ENCODE data around the gene LRRFIP1. TPM values are rescaled to one million over a fixed set of nuclear protein-coding genes. Genes with fewer than 3 reads are reported as not detected.

LRRFIP1 gene
- polyA plus RNA-seq, 1 donor (not counting 4 experiments of a cell fraction or from before 2014, with no cell fraction given): 115 TPM

- Histone ChIP-seq H4K20me1 (ENCODE audit: control insufficient read depth, extremely low read depth, insufficient read depth, low read length) (no peaks in the 10 kb centered on the region), H3K36me3 (ENCODE audit: control insufficient read depth in 2 of 2, extremely low read depth in 1 of 2, insufficient read depth in 2 of 2, low read length in 2 of 2) (no peaks in the 10 kb centered on the region), H3K9ac (ENCODE audit: control insufficient read depth, extremely low read depth, insufficient read depth, low read length) (no peak overlapping the region), H3K27ac (ENCODE audit: control insufficient read depth, insufficient read depth, low read length) (no peak overlapping the region), H3K9me1 (ENCODE audit: control insufficient read depth, extremely low read depth, insufficient read depth, low read length) (no peaks in the 10 kb centered on the region), H2AFZ (ENCODE audit: control insufficient read depth, low read length) (no peak overlapping the region), H3K4me2 (ENCODE audit: control insufficient read depth, extremely low read depth, insufficient read depth, low read depth, low read length) (no peak overlapping the region), H3K4me1 (ENCODE audit: control insufficient read depth, extremely low read depth, insufficient read depth, low read length) (peaks cover 13% of the 10 kb centered on the region), H3K4me3 (ENCODE audit: control insufficient read depth in 2 of 3, extremely low read depth in 1 of 3, insufficient read depth in 2 of 3, low read depth in 1 of 3, low read length in 3 of 3) (no peak overlapping the region), H3K79me2 (ENCODE audit: control insufficient read depth, insufficient read depth, low read length) (no peaks in the 10 kb centered on the region), H3K9me3 (ENCODE audit: control insufficient read depth, low read depth, low read length) (no peaks in the 10 kb centered on the region), H3K27me3 (ENCODE audit: control insufficient read depth, extremely low read depth, insufficient read depth, low read length) (no peaks in the 10 kb centered on the region)
- no peak for DNase-seq (ENCODE audit: low read depth, low spot score)
- no peak for TF ChIP-seq CTCF (optimal IDR thresholded peaks at IDR 0.05 in 1 of 3, IDR thresholded peaks at IDR 0.05 in 1 of 3, conservative IDR thresholded peaks at IDR 0.05 in 1 of 3; ENCODE audit: extremely low read depth in 1 of 3, insufficient read depth in 2 of 3, low read length in 3 of 3)
- no peak for TF ChIP-seq EZH2 (IDR thresholded peaks at IDR 0.05; ENCODE audit: low read length)
- dilution Hi-C loops (cut with MboI; ENCODE audit: extremely low pct_ligation_motif_present, low sequenced_read_pairs): no loop called here
- no peak for FAIRE-seq
These were observed 55.7 kb downstream of the LRRFIP1 start for GRCh38 chr2:237682856-237683670.

GRCh38 chr2:237685408-237685807 is 58.0 kb downstream of the LRRFIP1 start:
- Histone ChIP-seq H3K9me3 (ENCODE audit: control insufficient read depth, low read depth, low read length) (no peaks in the 10 kb centered on the region), H3K4me2 (ENCODE audit: control insufficient read depth, extremely low read depth, insufficient read depth, low read depth, low read length) (no peak overlapping the region), H3K79me2 (ENCODE audit: control insufficient read depth, insufficient read depth, low read length) (no peaks in the 10 kb centered on the region), H3K27me3 (ENCODE audit: control insufficient read depth, extremely low read depth, insufficient read depth, low read length) (no peaks in the 10 kb centered on the region), H3K9ac (ENCODE audit: control insufficient read depth, extremely low read depth, insufficient read depth, low read length) (no peak overlapping the region), H3K4me1 (ENCODE audit: control insufficient read depth, extremely low read depth, insufficient read depth, low read length) (peaks cover 27% of the 10 kb centered on the region), H3K9me1 (ENCODE audit: control insufficient read depth, extremely low read depth, insufficient read depth, low read length) (no peaks in the 10 kb centered on the region), H3K27ac (ENCODE audit: control insufficient read depth, insufficient read depth, low read length) (no peak overlapping the region), H3K4me3 (ENCODE audit: control insufficient read depth in 2 of 3, extremely low read depth in 1 of 3, insufficient read depth in 2 of 3, low read depth in 1 of 3, low read length in 3 of 3) (no peak overlapping the region), H2AFZ (ENCODE audit: control insufficient read depth, low read length) (no peak overlapping the region), H3K36me3 (ENCODE audit: control insufficient read depth in 2 of 2, extremely low read depth in 1 of 2, insufficient read depth in 2 of 2, low read length in 2 of 2) (no peaks in the 10 kb centered on the region), H4K20me1 (ENCODE audit: control insufficient read depth, extremely low read depth, insufficient read depth, low read length) (no peaks in the 10 kb centered on the region)
- DNase-seq (ENCODE audit: low read depth, low spot score) (no peak), FAIRE-seq (no peak)
- TF ChIP-seq EZH2 (IDR thresholded peaks at IDR 0.05; ENCODE audit: low read length) (no peak), CTCF (optimal IDR thresholded peaks at IDR 0.05 in 1 of 3, IDR thresholded peaks at IDR 0.05 in 1 of 3, conservative IDR thresholded peaks at IDR 0.05 in 1 of 3; ENCODE audit: extremely low read depth in 1 of 3, insufficient read depth in 2 of 3, low read length in 3 of 3) (peak; percentile 56 to 67 (median 65))
- dilution Hi-C loops (cut with MboI; ENCODE audit: extremely low pct_ligation_motif_present, low sequenced_read_pairs): no loop called here
